ENCODE results near the gene APOA5.

The APOA5 gene

DNA sequence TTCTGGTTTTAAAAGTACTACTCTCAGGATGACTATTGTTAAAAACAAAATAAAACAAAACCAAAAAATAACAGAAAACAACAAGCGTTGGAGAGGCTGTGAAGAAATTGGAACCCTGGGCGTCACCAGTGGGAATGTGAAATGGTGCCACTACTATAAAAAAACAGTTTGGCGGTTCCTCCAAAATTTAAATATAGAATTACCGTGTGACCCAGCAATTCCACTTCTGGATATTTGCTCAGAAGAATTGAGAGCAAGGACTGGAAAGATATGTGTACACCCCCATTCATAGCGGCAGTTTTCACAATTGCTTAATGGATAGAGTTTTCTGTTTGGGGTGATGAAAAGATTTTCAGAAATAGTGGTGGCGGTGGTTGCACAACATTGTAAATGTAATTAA is 22.8 kb upstream of the APOA5 start:
- TF ChIP-seq, protein P1, sequence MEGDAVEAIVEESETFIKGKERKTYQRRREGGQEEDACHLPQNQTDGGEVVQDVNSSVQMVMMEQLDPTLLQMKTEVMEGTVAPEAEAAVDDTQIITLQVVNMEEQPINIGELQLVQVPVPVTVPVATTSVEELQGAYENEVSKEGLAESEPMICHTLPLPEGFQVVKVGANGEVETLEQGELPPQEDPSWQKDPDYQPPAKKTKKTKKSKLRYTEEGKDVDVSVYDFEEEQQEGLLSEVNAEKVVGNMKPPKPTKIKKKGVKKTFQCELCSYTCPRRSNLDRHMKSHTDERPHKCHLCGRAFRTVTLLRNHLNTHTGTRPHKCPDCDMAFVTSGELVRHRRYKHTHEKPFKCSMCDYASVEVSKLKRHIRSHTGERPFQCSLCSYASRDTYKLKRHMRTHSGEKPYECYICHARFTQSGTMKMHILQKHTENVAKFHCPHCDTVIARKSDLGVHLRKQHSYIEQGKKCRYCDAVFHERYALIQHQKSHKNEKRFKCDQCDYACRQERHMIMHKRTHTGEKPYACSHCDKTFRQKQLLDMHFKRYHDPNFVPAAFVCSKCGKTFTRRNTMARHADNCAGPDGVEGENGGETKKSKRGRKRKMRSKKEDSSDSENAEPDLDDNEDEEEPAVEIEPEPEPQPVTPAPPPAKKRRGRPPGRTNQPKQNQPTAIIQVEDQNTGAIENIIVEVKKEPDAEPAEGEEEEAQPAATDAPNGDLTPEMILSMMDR (IDR thresholded peaks at IDR 0.05; ENCODE audit: low read depth, low read length) = no peak
- H3K4me3 ChIP-seq (replicated peaks in 1 of 2; ENCODE audit: low read depth in 2 of 2, low read length in 2 of 2) = no peak overlapping the region
- DNase-seq (ENCODE audit: low read depth in 2 of 2) = no peak

DNA sequence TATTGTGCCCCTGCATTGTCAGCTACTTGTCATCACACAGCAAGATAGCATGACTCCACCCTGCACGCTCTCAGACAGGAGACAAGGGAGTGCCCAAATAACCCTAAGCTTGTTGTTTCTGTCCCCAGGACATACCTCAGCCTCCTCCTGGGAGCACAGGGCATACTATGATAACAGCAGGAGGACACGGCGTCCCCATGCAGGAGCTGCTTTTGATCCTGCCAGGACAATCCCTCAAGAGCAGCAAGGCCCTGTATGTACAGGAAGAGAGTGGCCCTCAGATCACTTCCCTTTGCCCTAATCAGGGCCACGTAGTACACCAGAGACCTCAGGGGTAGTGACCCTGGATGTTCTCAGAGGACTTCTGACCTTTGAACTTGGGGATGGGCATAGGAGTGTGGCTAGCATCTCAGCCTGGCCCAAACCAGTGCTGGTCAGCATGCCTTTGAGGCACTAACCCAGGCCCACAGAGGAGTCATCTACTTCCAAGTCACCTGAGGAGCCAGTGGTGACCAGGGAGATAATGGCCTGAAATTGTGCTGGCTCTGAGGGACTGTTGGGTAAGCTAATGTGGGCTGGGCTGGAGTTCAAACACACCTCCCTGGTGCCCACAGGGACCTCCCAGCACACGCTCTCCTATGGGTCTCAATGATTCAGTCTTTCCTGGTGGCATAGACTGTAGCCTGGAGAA is 22.2 kb upstream of the APOA5 start:
- TF ChIP-seq, protein P1 (IDR thresholded peaks at IDR 0.05; ENCODE audit: low read depth, low read length) = no peak

DNA sequence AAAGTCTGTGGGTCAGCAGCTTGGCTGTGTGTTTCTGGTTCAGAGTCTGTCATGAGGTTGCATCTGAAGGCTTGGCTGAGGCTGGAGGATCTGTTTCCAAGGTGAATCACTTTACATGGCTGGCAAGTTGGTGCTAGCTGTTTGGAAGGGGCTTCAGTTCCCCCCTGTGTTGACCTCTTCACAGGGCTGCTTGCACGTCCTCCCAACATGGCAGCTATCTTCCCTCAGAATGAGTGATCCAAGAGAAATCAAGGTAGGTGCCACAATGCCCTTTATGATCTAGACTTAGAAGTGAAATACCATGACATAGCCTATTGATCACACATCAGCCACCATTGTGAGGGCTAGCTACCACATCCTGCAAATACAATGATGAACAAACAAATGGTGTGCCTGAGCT is 21.5 kb upstream of the APOA5 start:
- no peak for DNase-seq (ENCODE audit: low read depth in 2 of 2)
- H3K4me3 ChIP-seq (replicated peaks in 1 of 2; ENCODE audit: low read depth in 2 of 2, low read length in 2 of 2) = no peak overlapping the region
- TF ChIP-seq, protein P1 (IDR thresholded peaks at IDR 0.05; ENCODE audit: low read depth, low read length) = no peak

More for the DNA sequence above, 22.2 kb upstream of the APOA5 start:
- peak in 1 of 2 donors; percentile 45 for DNase-seq (ENCODE audit: low read depth in 2 of 2)
- H3K4me3 ChIP-seq (replicated peaks in 1 of 2; ENCODE audit: low read depth in 2 of 2, low read length in 2 of 2) = no peak overlapping the region

DNA sequence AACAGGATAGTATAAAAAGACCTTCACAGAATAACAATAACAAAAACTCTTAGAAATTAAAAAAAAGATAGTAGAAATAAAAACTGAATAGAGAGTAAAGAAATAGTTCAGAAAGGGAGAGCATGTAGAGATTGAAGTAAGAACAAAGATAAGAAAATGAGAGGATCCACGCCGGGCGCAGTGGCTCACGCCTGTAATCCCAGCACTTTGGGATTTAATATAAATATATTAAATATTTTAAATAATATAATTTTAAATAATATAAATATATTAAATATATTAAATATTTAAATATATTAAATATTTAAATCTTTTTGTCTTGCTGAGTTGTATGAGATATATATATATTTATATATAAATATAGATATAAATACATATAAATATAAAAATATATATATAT is 20.4 kb upstream of the APOA5 start:
- TF ChIP-seq, protein P1 (IDR thresholded peaks at IDR 0.05; ENCODE audit: low read depth, low read length) = no peak
- no peak for DNase-seq (ENCODE audit: low read depth in 2 of 2)
- no peak overlapping the region for H3K4me3 ChIP-seq (replicated peaks in 1 of 2; ENCODE audit: low read depth in 2 of 2, low read length in 2 of 2)

DNA sequence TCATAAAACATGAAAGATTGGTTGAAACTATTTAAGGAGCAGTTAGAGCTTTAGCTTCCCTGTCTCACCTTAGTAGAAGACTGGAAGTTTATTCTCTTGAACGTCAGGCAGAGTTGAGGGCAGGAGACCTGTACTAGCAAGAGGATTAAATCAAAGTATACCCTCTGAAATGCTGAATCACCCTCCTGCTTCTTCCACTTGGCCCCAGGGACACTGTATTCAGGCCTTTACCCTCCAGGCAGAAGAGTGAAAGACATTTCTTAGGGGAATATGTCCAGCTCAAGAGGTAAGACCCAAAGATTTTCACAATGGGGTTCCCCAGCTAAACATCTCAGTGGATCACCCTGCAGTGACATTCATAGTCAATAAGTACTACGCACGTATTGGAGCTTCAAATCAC is 19.5 kb upstream of the APOA5 start:
- no peak overlapping the region for H3K4me3 ChIP-seq (replicated peaks in 1 of 2; ENCODE audit: low read depth in 2 of 2, low read length in 2 of 2)
- DNase-seq (ENCODE audit: low read depth in 2 of 2) = no peak
- TF ChIP-seq, protein P1 (IDR thresholded peaks at IDR 0.05; ENCODE audit: low read depth, low read length) = no peak

DNA sequence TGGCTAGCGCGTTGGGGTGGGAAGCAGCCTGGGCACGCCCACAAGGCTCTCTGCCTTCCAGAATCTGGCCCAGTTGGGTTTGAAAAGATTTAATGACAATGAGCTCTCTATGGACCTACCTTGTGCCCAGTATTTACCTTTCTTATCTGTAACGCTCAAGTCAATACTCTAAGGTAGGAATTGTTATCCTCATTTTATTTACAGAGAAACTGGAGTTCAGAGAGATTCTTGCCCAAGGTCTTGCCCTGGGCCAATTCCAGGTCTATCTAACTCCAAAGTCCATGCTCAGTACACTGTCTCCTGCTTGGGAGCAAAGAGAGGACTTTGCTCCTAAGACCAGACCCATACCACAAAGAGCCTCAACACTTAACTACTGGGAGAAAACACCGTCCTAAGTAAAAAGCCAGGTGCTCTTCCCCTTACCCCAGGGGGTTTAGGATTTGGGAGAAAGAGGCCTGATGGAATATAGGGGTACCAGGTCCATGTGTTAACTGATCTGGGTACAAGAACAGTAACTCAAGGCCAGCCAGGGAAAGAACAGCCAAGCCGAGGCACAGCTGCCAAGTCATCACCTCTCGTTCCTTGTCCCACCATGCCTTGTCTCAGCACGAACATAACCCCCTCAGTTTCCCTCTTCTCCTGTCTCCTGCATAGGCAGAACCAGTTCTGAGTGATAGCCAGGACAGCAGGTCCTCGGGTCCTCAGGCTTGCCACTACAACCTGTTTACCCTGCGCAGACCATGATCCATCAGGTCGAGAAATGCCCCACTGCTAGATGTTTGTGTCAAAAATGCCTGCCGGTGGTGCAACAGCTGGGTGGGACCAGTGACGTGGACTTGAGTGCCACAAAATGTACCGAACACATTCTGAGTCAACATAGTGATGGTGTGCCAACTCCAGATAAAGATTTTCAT is 16.8 kb upstream of the APOA5 start:
- peak; percentile 87 to 97 for DNase-seq (ENCODE audit: low read depth in 2 of 2)
- H3K4me3 ChIP-seq (replicated peaks in 1 of 2; ENCODE audit: low read depth in 2 of 2, low read length in 2 of 2) = no peak overlapping the region
- TF ChIP-seq, protein P1 (IDR thresholded peaks at IDR 0.05; ENCODE audit: low read depth, low read length) = no peak
